GM23338 (cell line): ENCODE measurements around the gene PAM. TPM values are rescaled to one million over a fixed set of nuclear protein-coding genes. Genes with fewer than 3 reads are reported as not detected.

ENCODE experiments used
- ATAC-seq: fragments of 200-7000 bp; cut with Tn5 transposase; 3 replicates; pipeline ENCODE4 v1.9.1; 2020
- DNase-seq: peaks from one replicate; pipeline ENCODE4 v3.0.0-alpha.2; 2015; ENCODE audit warnings: low spot score
- H2AFZ ChIP-seq: fragments of 200-600 bp; sonication (generic); 2 replicates; pipeline ENCODE4 v1.8.0; 2016; ENCODE audit warnings: antibody characterized with exemption, mild to moderate bottlenecking, moderate library complexity
- H3F3A ChIP-seq: fragments of 200-600 bp; sonication (generic); replicated peaks from 2 replicates; pipeline ENCODE4 v1.8.0; 2017; ENCODE audit warnings: antibody characterized with exemption, mixed run types, low read depth
- H3K27ac ChIP-seq: fragments of 200-600 bp; sonication (generic); 2 replicates; pipeline ENCODE4 v1.6.1; 2016; ENCODE audit warnings: low read depth
- H3K27me3 ChIP-seq: fragments of 200-600 bp; sonication (generic); 2 replicates; pipeline ENCODE4 v1.8.0; 2016; ENCODE audit warnings: mild to moderate bottlenecking, mixed run types, moderate library complexity; ENCODE audit not compliant: insufficient read depth
- H3K36me3 ChIP-seq: fragments of 200-600 bp; sonication (generic); 2 replicates; pipeline ENCODE4 v1.8.0; 2016; ENCODE audit warnings: mild to moderate bottlenecking; ENCODE audit not compliant: insufficient read depth
- H3K4me1 ChIP-seq: fragments of 200-600 bp; sonication (generic); 2 replicates; pipeline ENCODE4 v1.8.0; 2016; ENCODE audit warnings: mild to moderate bottlenecking, moderate library complexity; ENCODE audit not compliant: insufficient read depth
- H3K4me2 ChIP-seq: fragments of 200-600 bp; sonication (generic); 2 replicates; pipeline ENCODE4 v1.7.1; 2017; ENCODE audit warnings: mixed run types
- H3K4me3 ChIP-seq: fragments of 200-600 bp; sonication (generic); 2 replicates; pipeline ENCODE4 v1.6.1; 2016; ENCODE audit warnings: mixed run types
- H3K79me2 ChIP-seq: fragments of 200-600 bp; sonication (generic); replicated peaks from 2 replicates; pipeline ENCODE4 v1.8.0; 2017; ENCODE audit warnings: mild to moderate bottlenecking; ENCODE audit not compliant: insufficient read depth
- H3K9me2 ChIP-seq: fragments of 200-600 bp; sonication (generic); 2 replicates; pipeline ENCODE4 v1.8.0; 2017; ENCODE audit not compliant: insufficient read depth
- H4K20me1 ChIP-seq: fragments of 200-600 bp; sonication (generic); replicated peaks from 2 replicates; pipeline ENCODE4 v1.8.0; 2017; ENCODE audit warnings: mild to moderate bottlenecking; ENCODE audit not compliant: insufficient read depth
- H3K27ac Mint-ChIP-seq: 2 replicates; pipeline ENCODE4 v1.8.0; 2020; ENCODE audit warnings: inconsistent platforms, mild to moderate bottlenecking, moderate library complexity, mixed read lengths
- H3K27me3 Mint-ChIP-seq: 3 replicates; pipeline ENCODE4 v1.8.0; 2022; ENCODE audit warnings: low read depth, mild to moderate bottlenecking, moderate library complexity, mixed read lengths, inconsistent platforms; ENCODE audit not compliant: insufficient read depth, poor library complexity
- H3K36me3 Mint-ChIP-seq: 3 replicates; pipeline ENCODE4 v1.8.0; 2021; ENCODE audit warnings: low read depth, mild to moderate bottlenecking, inconsistent platforms, moderate library complexity, mixed read lengths
- H3K4me1 Mint-ChIP-seq: 3 replicates; pipeline ENCODE4 v1.8.0; 2020; ENCODE audit warnings: mild to moderate bottlenecking, inconsistent platforms, mixed read lengths
- H3K4me3 Mint-ChIP-seq: 3 replicates; pipeline ENCODE4 v1.8.0; 2021; ENCODE audit warnings: moderate library complexity, mild to moderate bottlenecking, inconsistent platforms, mixed read lengths
- H3K9me3 Mint-ChIP-seq: 3 replicates; pipeline ENCODE4 v1.8.0; 2020; ENCODE audit warnings: moderate library complexity, mild to moderate bottlenecking, inconsistent platforms, mixed read lengths
- EZH2phosphoT487 ChIP-seq: fragments of 200-600 bp; sonication (generic); IDR thresholded peaks from one replicate; pipeline ENCODE4 v1.8.1; 2018; ENCODE audit warnings: antibody characterized with exemption; ENCODE audit not compliant: unreplicated experiment
- JUNB ChIP-seq: IDR thresholded peaks from one replicate; pipeline ENCODE4 v1.6.1; 2016; ENCODE audit warnings: antibody characterized with exemption; ENCODE audit not compliant: unreplicated experiment
- NANOG ChIP-seq: IDR thresholded peaks from 2 replicates; pipeline ENCODE4 v1.6.1; 2016; ENCODE audit warnings: antibody characterized with exemption, borderline replicate concordance
- POLR2AphosphoS5 ChIP-seq: IDR thresholded peaks from 2 replicates; pipeline ENCODE4 v1.6.1; 2016; ENCODE audit warnings: antibody characterized with exemption, low read depth
- polyA plus RNA-seq: library from polyadenylated mRNA; unstranded; fragments of >200 nt; fragmentation: Nextera tagmentation; extraction: Ambion mirVana; gene quantifications from 2 replicates; pipeline ENCODE4 v1.2.1, GENCODE V29; 2016
- total RNA-seq: library from RNA; depleted of rRNA; stranded (reverse); fragments of >200 nt; shearing (Covaris generic); gene quantifications from 2 replicates; pipeline ENCODE4 v1.2.3, GENCODE V29; 2014
- TF ChIP-seq, protein P1 (sequence below): fragments of 250-450 bp; sonication (Bioruptor Pico); IDR thresholded peaks from 2 replicates; pipeline ENCODE4 v1.5.0; 2020; ENCODE audit warnings: mild to moderate bottlenecking, moderate library complexity
- TF ChIP-seq, protein P2 (sequence below): IDR thresholded peaks from one replicate; pipeline ENCODE4 v1.6.1; 2018; ENCODE audit warnings: antibody characterized with exemption; ENCODE audit not compliant: unreplicated experiment

Gene PAM
- total and polyA plus RNA-seq, 2 experiments from 2014 or later = 33.9 to 79.4 TPM

DNA sequence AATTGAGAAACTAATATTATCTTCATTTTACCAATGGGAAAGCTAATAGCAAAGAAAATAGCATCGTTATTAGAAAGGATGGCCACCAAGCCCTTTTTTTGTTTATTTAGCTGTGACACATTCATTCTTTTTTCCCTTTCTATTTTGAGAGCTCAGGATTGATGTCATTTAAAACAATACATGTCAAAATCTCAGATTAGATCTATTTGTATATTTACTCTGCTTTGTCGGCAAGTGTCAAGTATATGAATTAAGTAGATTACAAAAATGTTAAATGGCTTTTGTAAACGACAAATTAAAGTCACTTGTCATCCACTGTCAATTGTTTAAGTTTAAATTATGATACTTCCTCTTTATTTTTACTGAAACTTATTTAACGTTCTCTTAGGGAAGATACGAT, 118.9 kb downstream of the PAM start (continued):
- TF ChIP-seq, protein P1, sequence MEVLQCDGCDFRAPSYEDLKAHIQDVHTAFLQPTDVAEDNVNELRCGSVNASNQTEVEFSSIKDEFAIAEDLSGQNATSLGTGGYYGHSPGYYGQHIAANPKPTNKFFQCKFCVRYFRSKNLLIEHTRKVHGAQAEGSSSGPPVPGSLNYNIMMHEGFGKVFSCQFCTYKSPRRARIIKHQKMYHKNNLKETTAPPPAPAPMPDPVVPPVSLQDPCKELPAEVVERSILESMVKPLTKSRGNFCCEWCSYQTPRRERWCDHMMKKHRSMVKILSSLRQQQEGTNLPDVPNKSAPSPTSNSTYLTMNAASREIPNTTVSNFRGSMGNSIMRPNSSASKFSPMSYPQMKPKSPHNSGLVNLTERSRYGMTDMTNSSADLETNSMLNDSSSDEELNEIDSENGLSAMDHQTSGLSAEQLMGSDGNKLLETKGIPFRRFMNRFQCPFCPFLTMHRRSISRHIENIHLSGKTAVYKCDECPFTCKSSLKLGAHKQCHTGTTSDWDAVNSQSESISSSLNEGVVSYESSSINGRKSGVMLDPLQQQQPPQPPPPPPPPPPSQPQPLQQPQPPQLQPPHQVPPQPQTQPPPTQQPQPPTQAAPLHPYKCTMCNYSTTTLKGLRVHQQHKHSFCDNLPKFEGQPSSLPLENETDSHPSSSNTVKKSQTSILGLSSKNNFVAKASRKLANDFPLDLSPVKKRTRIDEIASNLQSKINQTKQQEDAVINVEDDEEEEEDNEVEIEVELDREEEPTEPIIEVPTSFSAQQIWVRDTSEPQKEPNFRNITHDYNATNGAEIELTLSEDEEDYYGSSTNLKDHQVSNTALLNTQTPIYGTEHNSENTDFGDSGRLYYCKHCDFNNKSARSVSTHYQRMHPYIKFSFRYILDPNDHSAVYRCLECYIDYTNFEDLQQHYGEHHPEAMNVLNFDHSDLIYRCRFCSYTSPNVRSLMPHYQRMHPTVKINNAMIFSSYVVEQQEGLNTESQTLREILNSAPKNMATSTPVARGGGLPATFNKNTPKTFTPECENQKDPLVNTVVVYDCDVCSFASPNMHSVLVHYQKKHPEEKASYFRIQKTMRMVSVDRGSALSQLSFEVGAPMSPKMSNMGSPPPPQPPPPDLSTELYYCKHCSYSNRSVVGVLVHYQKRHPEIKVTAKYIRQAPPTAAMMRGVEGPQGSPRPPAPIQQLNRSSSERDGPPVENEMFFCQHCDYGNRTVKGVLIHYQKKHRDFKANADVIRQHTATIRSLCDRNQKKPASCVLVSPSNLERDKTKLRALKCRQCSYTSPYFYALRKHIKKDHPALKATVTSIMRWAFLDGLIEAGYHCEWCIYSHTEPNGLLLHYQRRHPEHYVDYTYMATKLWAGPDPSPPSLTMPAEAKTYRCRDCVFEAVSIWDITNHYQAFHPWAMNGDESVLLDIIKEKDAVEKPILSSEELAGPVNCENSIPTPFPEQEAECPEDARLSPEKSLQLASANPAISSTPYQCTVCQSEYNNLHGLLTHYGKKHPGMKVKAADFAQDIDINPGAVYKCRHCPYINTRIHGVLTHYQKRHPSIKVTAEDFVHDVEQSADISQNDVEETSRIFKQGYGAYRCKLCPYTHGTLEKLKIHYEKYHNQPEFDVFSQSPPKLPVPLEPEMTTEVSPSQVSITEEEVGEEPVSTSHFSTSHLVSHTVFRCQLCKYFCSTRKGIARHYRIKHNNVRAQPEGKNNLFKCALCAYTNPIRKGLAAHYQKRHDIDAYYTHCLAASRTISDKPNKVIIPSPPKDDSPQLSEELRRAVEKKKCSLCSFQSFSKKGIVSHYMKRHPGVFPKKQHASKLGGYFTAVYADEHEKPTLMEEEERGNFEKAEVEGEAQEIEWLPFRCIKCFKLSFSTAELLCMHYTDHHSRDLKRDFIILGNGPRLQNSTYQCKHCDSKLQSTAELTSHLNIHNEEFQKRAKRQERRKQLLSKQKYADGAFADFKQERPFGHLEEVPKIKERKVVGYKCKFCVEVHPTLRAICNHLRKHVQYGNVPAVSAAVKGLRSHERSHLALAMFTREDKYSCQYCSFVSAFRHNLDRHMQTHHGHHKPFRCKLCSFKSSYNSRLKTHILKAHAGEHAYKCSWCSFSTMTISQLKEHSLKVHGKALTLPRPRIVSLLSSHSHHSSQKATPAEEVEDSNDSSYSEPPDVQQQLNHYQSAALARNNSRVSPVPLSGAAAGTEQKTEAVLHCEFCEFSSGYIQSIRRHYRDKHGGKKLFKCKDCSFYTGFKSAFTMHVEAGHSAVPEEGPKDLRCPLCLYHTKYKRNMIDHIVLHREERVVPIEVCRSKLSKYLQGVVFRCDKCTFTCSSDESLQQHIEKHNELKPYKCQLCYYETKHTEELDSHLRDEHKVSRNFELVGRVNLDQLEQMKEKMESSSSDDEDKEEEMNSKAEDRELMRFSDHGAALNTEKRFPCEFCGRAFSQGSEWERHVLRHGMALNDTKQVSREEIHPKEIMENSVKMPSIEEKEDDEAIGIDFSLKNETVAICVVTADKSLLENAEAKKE = no peak

- Histone ChIP-seq H3K4me2 (no peak overlapping the region), H3K9me2 (no peaks in the 10 kb centered on the region; the same call in 1 of the 2 replicates), H3K79me2 (no peaks in the 10 kb centered on the region), H3K4me1 (no peaks in the 10 kb centered on the region), H3K36me3 (no peaks in the 10 kb centered on the region), H3K4me3 (no peak overlapping the region), H2AFZ (no peak overlapping the region), H3K27ac (no peak overlapping the region), H3K27me3 (no peaks in the 10 kb centered on the region), H3F3A (no peaks in the 10 kb centered on the region), H4K20me1 (no peaks in the 10 kb centered on the region)
- Mint-ChIP-seq H3K27me3 (no peaks in the 10 kb centered on the region), H3K9me3 (no peaks in the 10 kb centered on the region), H3K4me3 (no peak overlapping the region), H3K4me1 (peaks cover 14% of the 10 kb centered on the region), H3K27ac (peak overlapping the region; percentile 35; the same call in 1 of the 2 replicates), H3K36me3 (peaks cover 5% of the 10 kb centered on the region; the same call in 1 of the 3 replicates)
- DNase-seq = no peak
- peak; percentile 59 for ATAC-seq
- no peak for TF ChIP-seq JUNB
- TF ChIP-seq, protein P1 = no peak
- TF ChIP-seq, protein P2, sequence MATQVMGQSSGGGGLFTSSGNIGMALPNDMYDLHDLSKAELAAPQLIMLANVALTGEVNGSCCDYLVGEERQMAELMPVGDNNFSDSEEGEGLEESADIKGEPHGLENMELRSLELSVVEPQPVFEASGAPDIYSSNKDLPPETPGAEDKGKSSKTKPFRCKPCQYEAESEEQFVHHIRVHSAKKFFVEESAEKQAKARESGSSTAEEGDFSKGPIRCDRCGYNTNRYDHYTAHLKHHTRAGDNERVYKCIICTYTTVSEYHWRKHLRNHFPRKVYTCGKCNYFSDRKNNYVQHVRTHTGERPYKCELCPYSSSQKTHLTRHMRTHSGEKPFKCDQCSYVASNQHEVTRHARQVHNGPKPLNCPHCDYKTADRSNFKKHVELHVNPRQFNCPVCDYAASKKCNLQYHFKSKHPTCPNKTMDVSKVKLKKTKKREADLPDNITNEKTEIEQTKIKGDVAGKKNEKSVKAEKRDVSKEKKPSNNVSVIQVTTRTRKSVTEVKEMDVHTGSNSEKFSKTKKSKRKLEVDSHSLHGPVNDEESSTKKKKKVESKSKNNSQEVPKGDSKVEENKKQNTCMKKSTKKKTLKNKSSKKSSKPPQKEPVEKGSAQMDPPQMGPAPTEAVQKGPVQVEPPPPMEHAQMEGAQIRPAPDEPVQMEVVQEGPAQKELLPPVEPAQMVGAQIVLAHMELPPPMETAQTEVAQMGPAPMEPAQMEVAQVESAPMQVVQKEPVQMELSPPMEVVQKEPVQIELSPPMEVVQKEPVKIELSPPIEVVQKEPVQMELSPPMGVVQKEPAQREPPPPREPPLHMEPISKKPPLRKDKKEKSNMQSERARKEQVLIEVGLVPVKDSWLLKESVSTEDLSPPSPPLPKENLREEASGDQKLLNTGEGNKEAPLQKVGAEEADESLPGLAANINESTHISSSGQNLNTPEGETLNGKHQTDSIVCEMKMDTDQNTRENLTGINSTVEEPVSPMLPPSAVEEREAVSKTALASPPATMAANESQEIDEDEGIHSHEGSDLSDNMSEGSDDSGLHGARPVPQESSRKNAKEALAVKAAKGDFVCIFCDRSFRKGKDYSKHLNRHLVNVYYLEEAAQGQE = no peak
- TF ChIP-seq POLR2AphosphoS5 = no peak
- TF ChIP-seq EZH2phosphoT487 = no peak
- no peak for TF ChIP-seq NANOG
Observed at GRCh38 chr5:102875721-102876123, 120.6 kb downstream of the PAM start.
